Measurements from ENCODE around the gene STAT5B. TPM values are rescaled to one million over a fixed set of nuclear protein-coding genes. Genes with fewer than 3 reads are reported as not detected.

The STAT5B gene
- polyA plus RNA-seq, 1 donor (not counting 4 experiments of a cell fraction or from before 2014, with no cell fraction given) = 16.1 TPM

DNA sequence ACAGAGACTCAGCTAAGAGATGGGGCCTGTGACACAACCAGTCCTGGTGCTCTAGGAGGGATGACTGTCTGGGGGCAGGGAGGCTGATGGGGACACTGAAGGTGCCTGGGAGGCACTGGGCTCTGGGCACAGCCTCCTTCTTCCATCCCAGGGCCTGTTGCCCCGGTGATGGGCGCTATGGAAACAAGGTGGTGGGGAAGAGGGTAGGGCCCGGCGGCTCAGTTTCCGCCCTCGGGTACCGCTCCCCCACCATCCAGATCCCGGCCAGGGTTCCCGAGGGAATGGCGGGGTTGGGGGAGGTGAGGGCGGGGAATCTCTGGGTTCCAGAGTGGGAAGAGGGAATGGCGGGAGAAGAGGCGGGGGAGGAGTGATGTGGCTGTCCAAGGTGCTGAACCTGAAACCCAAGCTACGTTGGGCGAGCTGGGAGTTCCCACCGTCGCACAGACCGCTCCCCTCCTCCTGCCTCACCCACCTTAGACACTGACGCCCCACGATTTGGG is 96.2 kb downstream of the STAT5B start:
- Histone ChIP-seq H3K4me2 (ENCODE audit: control insufficient read depth, extremely low read depth, insufficient read depth, low read depth, low read length) (no peak overlapping the region), H3K4me3 (ENCODE audit: control insufficient read depth in 2 of 3, extremely low read depth in 1 of 3, insufficient read depth in 2 of 3, low read depth in 1 of 3, low read length in 3 of 3) (no peak overlapping the region), H3K27me3 (ENCODE audit: control insufficient read depth, extremely low read depth, insufficient read depth, low read length) (peaks cover 49% of the 10 kb centered on the region), H4K20me1 (ENCODE audit: control insufficient read depth, extremely low read depth, insufficient read depth, low read length) (no peaks in the 10 kb centered on the region), H2AFZ (ENCODE audit: control insufficient read depth, low read length) (no peak overlapping the region), H3K9me1 (ENCODE audit: control insufficient read depth, extremely low read depth, insufficient read depth, low read length) (no peaks in the 10 kb centered on the region), H3K9ac (ENCODE audit: control insufficient read depth, extremely low read depth, insufficient read depth, low read length) (no peak overlapping the region), H3K36me3 (ENCODE audit: control insufficient read depth in 2 of 2, extremely low read depth in 1 of 2, insufficient read depth in 2 of 2, low read length in 2 of 2) (no peaks in the 10 kb centered on the region), H3K4me1 (ENCODE audit: control insufficient read depth, extremely low read depth, insufficient read depth, low read length) (peaks cover 8% of the 10 kb centered on the region), H3K79me2 (ENCODE audit: control insufficient read depth, insufficient read depth, low read length) (no peaks in the 10 kb centered on the region), H3K27ac (ENCODE audit: control insufficient read depth, insufficient read depth, low read length) (no peak overlapping the region), H3K9me3 (ENCODE audit: control insufficient read depth, low read depth, low read length) (no peaks in the 10 kb centered on the region)
- no peak for DNase-seq (ENCODE audit: low read depth, low spot score)
- dilution Hi-C loops (cut with MboI; ENCODE audit: extremely low pct_ligation_motif_present, low sequenced_read_pairs) = no loop called here
- TF ChIP-seq, protein P1, sequence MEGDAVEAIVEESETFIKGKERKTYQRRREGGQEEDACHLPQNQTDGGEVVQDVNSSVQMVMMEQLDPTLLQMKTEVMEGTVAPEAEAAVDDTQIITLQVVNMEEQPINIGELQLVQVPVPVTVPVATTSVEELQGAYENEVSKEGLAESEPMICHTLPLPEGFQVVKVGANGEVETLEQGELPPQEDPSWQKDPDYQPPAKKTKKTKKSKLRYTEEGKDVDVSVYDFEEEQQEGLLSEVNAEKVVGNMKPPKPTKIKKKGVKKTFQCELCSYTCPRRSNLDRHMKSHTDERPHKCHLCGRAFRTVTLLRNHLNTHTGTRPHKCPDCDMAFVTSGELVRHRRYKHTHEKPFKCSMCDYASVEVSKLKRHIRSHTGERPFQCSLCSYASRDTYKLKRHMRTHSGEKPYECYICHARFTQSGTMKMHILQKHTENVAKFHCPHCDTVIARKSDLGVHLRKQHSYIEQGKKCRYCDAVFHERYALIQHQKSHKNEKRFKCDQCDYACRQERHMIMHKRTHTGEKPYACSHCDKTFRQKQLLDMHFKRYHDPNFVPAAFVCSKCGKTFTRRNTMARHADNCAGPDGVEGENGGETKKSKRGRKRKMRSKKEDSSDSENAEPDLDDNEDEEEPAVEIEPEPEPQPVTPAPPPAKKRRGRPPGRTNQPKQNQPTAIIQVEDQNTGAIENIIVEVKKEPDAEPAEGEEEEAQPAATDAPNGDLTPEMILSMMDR (optimal IDR thresholded peaks at IDR 0.05 in 1 of 3, IDR thresholded peaks at IDR 0.05 in 1 of 3, conservative IDR thresholded peaks at IDR 0.05 in 1 of 3; ENCODE audit: extremely low read depth in 1 of 3, insufficient read depth in 2 of 3, low read length in 3 of 3) = no peak
- no peak for TF ChIP-seq EZH2 (IDR thresholded peaks at IDR 0.05; ENCODE audit: low read length)
- FAIRE-seq = no peak

DNA sequence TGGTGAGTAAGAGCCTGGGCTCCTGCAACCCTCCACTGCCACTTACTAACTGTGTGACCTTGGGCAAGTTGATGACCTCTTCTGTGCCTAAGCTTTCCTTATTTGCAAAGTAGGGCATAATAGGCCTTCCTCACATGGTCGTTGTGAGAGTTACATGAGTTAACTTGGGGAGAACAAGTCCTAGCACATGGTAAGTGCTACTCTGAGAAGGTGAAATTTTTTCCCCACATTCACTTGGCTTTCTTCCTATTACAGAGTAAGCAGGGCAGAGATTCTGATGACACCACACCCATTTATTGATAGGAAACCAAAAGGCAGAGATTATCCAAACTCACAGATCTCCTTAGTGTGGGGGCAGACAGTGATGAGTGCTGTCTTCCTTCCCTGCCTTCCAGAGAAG is 96.9 kb downstream of the STAT5B start:
- peaks cover 7% of the 10 kb centered on the region for H3K4me1 ChIP-seq (ENCODE audit: control insufficient read depth, extremely low read depth, insufficient read depth, low read length)
- H3K4me2 ChIP-seq (ENCODE audit: control insufficient read depth, extremely low read depth, insufficient read depth, low read depth, low read length) = no peak overlapping the region
- no peaks in the 10 kb centered on the region for H3K9me1 ChIP-seq (ENCODE audit: control insufficient read depth, extremely low read depth, insufficient read depth, low read length)
- no peaks in the 10 kb centered on the region for H3K36me3 ChIP-seq (ENCODE audit: control insufficient read depth in 2 of 2, extremely low read depth in 1 of 2, insufficient read depth in 2 of 2, low read length in 2 of 2)
- no peaks in the 10 kb centered on the region for H4K20me1 ChIP-seq (ENCODE audit: control insufficient read depth, extremely low read depth, insufficient read depth, low read length)
- H3K27ac ChIP-seq (ENCODE audit: control insufficient read depth, insufficient read depth, low read length) = no peak overlapping the region
- dilution Hi-C loops (cut with MboI; ENCODE audit: extremely low pct_ligation_motif_present, low sequenced_read_pairs) = no loop called here
- H3K9ac ChIP-seq (ENCODE audit: control insufficient read depth, extremely low read depth, insufficient read depth, low read length) = no peak overlapping the region
- H3K79me2 ChIP-seq (ENCODE audit: control insufficient read depth, insufficient read depth, low read length) = no peaks in the 10 kb centered on the region
- H2AFZ ChIP-seq (ENCODE audit: control insufficient read depth, low read length) = no peak overlapping the region
- FAIRE-seq = no peak
- no peak overlapping the region for H3K4me3 ChIP-seq (ENCODE audit: control insufficient read depth in 2 of 3, extremely low read depth in 1 of 3, insufficient read depth in 2 of 3, low read depth in 1 of 3, low read length in 3 of 3)
- TF ChIP-seq, protein P1 (optimal IDR thresholded peaks at IDR 0.05 in 1 of 3, IDR thresholded peaks at IDR 0.05 in 1 of 3, conservative IDR thresholded peaks at IDR 0.05 in 1 of 3; ENCODE audit: extremely low read depth in 1 of 3, insufficient read depth in 2 of 3, low read length in 3 of 3) = no peak
- no peak for TF ChIP-seq EZH2 (IDR thresholded peaks at IDR 0.05; ENCODE audit: low read length)
- H3K27me3 ChIP-seq (ENCODE audit: control insufficient read depth, extremely low read depth, insufficient read depth, low read length) = peaks cover 42% of the 10 kb centered on the region
- no peak for DNase-seq (ENCODE audit: low read depth, low spot score)
- no peaks in the 10 kb centered on the region for H3K9me3 ChIP-seq (ENCODE audit: control insufficient read depth, low read depth, low read length)

Measured in keratinocyte (primary cell).